Testis (tissue), 3 donors: Measurements from ENCODE around the gene SNX8. TPM values are rescaled to one million over a fixed set of nuclear protein-coding genes. Genes with fewer than 3 reads are reported as not detected.
"Not testable (repeated sequence)": the region's sequence is repeated elsewhere in the genome, so short reads cannot be mapped to it uniquely, and the experiment has no call there.

Experiments
- DNase-seq: peaks from one replicate; pipeline ENCODE4 v3.0.0-alpha.2; 2019
- H3K27ac ChIP-seq, 2 donors: fragments of 200-600 bp; sonication (generic); one replicate each; pipeline ENCODE4 v1.5.1; 2019
- H3K27me3 ChIP-seq: fragments of 200-600 bp; sonication (generic); one replicate; pipeline ENCODE4 v1.5.1; 2019
- H3K36me3 ChIP-seq: fragments of 200-600 bp; sonication (generic); one replicate; pipeline ENCODE4 v1.5.1; 2017; ENCODE audit warnings: low read depth; ENCODE audit errors: missing control alignments
- H3K4me1 ChIP-seq: fragments of 200-600 bp; sonication (generic); one replicate; pipeline ENCODE4 v1.5.1; 2019
- H3K4me3 ChIP-seq, 2 donors: fragments of 200-600 bp; sonication (generic); one replicate each; pipeline ENCODE4 v1.5.1; 2017 to 2019
- H3K9me3 ChIP-seq: fragments of 200-600 bp; sonication (generic); one replicate; pipeline ENCODE4 v1.5.1; 2017
- POLR2A ChIP-seq: fragments of 450-650 bp; IDR thresholded peaks from one replicate; pipeline ENCODE4 v1.6.1; 2017; ENCODE audit warnings: antibody characterized with exemption, mild to moderate bottlenecking, moderate library complexity
- WGBS, 2 donors: methylation state at CpG; one replicate each; pipeline ENCODE4 v1.1.5; 2018; 5-methylcytosine and 5-hydroxymethylcytosine counted together
- intact Hi-C: fragments of 100-400 bp; cut with DNase I; formaldehyde crosslinking; loops from one replicate; pipeline ENCODE4 v1.15.1; 2023; ENCODE audit warnings: low total_unique reads
- polyA plus RNA-seq: library from polyadenylated mRNA; stranded (reverse); fragments of 350-450 nt; fragmentation: Illumina TruSeq; extraction: RNeasy Lipid Tissue Mini Kit (QIAGEN cat#74804); gene quantifications from one replicate; pipeline ENCODE4 v1.2.3, GENCODE V29; 2014; ENCODE audit warnings: low read depth, low replicate concordance; ENCODE audit not compliant: insufficient read depth
- total RNA-seq, 2 donors: library from RNA; depleted of rRNA; stranded (reverse); fragments of >200 nt; gene quantifications; one replicate each; pipeline ENCODE4 v1.2.3, GENCODE V29; 2016
- TF ChIP-seq, protein P1 (sequence below), 3 experiments: fragments of 450-650 bp in 2 of 3; fragments of 200-600 bp in 1 of 3; sonication (generic) in 1 of 3; IDR thresholded peaks; one replicate each; pipeline ENCODE4 v1.5.1; 2016 to 2019; ENCODE audit warnings: antibody characterized with exemption in 3 of 3, mild to moderate bottlenecking in 2 of 3, moderate library complexity in 1 of 3

SNX8 gene
- total and polyA plus RNA-seq, 3 donors from 2014 or later: 50.9 to 90.8 (median 66.8) TPM

DNA sequence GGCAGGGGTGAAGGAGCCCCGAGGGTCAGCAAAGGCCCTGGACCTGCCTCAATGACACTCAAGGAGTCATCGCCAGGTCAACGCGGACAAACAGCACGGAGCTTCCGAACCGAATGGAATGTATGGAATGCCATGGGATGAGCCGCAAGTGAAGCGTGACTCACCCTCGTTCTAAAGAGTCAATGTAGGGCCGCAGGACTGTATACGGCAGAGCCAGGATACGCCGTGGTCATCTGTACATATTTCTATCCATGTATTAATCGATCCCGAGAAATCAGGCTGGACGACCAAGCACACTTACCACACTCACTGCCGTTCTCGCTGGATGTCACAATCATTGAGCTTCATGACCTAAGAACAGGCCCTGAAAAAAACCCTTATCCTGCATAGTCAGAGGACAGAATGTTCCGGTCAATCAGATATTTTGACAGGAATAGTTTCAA, 4.3 kb downstream of the SNX8 start:
- intact Hi-C loops: no loop called here
- TF ChIP-seq POLR2A: no peak
- TF ChIP-seq, protein P1, sequence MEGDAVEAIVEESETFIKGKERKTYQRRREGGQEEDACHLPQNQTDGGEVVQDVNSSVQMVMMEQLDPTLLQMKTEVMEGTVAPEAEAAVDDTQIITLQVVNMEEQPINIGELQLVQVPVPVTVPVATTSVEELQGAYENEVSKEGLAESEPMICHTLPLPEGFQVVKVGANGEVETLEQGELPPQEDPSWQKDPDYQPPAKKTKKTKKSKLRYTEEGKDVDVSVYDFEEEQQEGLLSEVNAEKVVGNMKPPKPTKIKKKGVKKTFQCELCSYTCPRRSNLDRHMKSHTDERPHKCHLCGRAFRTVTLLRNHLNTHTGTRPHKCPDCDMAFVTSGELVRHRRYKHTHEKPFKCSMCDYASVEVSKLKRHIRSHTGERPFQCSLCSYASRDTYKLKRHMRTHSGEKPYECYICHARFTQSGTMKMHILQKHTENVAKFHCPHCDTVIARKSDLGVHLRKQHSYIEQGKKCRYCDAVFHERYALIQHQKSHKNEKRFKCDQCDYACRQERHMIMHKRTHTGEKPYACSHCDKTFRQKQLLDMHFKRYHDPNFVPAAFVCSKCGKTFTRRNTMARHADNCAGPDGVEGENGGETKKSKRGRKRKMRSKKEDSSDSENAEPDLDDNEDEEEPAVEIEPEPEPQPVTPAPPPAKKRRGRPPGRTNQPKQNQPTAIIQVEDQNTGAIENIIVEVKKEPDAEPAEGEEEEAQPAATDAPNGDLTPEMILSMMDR (IDR thresholded peaks at IDR 0.05): no peak
- Histone ChIP-seq H3K4me3 (no peak overlapping the region), H3K27ac (peak overlapping the region; percentile 28 to 81), H3K4me1 (peaks cover 27% of the 10 kb centered on the region), H3K27me3 (no peaks in the 10 kb centered on the region), H3K36me3 (no peaks in the 10 kb centered on the region), H3K9me3 (no peaks in the 10 kb centered on the region)
- DNase-seq: peak; percentile 46
- WGBS, 2 donors: 69 to 75% methylated on average over 18 to 20 of the region's 20 CpGs

DNA sequence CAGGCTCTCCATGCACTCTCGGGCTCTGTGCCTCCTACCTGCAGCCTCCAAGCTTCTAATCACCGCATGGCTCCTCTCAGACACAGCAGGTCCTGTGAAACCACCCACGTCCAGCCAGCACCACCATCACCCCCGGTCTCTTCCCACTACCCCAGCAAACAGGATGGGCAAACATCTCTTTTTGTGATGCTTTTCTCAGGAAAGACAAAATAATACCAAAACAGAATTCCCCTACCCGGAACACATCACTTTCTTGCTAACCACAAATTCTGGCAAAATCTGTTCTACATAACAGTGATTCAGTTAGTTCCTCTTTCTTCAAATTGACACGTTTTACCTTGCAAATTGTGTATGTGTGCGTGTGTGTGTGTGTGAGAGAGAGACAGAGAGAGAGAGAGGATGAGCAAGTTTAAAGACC, 6.5 kb downstream of the SNX8 start:
- Histone ChIP-seq H3K9me3 (no peaks in the 10 kb centered on the region), H3K27ac (no peak overlapping the region), H3K4me3 (no peak overlapping the region), H3K36me3 (no peaks in the 10 kb centered on the region), H3K27me3 (no peaks in the 10 kb centered on the region), H3K4me1 (peaks cover 21% of the 10 kb centered on the region)
- WGBS, 2 donors: 67 to 76% methylated on average over 7 of the region's 7 CpGs
- no peak for DNase-seq
- TF ChIP-seq POLR2A: no peak
- TF ChIP-seq, protein P1 (IDR thresholded peaks at IDR 0.05): no peak
- intact Hi-C loops: no loop called here

DNA sequence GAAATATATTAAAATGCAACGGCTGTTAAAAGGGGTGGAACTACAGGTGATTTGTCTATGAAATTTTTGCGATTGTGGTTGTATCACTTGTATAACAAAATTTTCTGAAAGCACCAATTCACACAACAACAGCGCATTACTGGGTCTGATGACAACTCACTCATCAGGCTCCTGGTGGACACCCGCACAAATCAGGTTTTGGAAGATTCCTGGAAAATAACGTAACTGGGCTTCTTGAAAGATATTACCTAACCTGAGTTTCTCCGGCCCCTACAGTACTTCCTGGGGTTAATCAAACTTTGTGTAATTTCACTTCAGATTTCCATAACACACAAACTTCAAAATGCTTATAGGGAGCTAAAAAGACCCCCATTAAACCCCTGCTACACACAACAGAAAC, 7.6 kb downstream of the SNX8 start:
- Histone ChIP-seq H3K4me1 (peaks cover 14% of the 10 kb centered on the region), H3K27ac (no peak overlapping the region), H3K9me3 (no peaks in the 10 kb centered on the region), H3K36me3 (no peaks in the 10 kb centered on the region), H3K27me3 (no peaks in the 10 kb centered on the region), H3K4me3 (no peak overlapping the region)
- 84 to 92% methylated on average over 6 of the region's 6 CpGs for WGBS, 2 donors
- no peak for DNase-seq
- intact Hi-C loops: no loop called here
- no peak for TF ChIP-seq POLR2A
- TF ChIP-seq, protein P1 (IDR thresholded peaks at IDR 0.05): no peak

DNA sequence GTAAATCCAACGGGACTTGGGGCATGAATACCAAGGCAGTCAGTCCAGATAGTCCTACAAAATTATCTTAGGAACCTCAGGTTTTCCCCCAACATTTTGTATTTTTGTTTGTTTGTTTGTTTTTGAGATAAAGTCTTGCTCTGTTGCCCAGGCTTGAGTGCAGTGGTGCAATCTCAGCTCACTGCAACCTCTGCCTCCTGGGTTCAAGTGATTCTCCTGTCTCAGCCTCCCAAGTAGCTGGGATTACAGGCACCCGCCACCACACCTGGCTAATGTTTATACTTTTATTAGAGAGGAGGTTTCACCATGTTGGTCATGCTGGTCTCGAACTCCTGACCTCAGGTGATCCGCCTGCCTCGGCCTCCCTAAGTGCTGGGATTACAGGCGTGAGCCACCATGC, 9.0 kb downstream of the SNX8 start:
- H3K4me1 ChIP-seq, DNase-seq, H3K4me3 ChIP-seq, H3K36me3 ChIP-seq, intact Hi-C loops, H3K27me3 ChIP-seq, H3K9me3 ChIP-seq: not testable (repeated sequence)
- 84% methylated on average over 6 of the region's 6 CpGs for WGBS, 2 donors
- H3K27ac ChIP-seq: peak overlapping the region; percentile 16 to 63

DNA sequence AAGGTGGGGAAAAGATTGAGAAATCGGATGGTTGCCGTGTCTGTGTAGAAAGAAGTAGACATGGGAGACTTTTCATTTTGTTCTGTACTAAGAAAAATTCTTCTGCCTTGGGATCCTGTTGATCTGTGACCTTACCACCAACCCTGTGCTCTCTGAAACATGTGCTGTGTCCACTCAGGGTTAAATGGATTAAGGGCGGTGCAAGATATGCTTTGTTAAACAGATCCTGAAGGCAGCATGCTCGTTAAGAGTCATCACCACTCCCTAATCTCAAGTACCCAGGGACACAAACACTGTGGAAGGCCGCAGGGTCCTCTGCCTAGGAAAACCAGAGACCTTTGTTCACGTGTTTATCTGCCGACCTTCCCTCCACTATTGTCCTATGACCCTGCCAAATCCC, 10.7 kb downstream of the SNX8 start:
- 62 to 66% methylated on average over 7 of the region's 7 CpGs for WGBS, 2 donors
- DNase-seq, intact Hi-C loops: not testable (repeated sequence)

DNA sequence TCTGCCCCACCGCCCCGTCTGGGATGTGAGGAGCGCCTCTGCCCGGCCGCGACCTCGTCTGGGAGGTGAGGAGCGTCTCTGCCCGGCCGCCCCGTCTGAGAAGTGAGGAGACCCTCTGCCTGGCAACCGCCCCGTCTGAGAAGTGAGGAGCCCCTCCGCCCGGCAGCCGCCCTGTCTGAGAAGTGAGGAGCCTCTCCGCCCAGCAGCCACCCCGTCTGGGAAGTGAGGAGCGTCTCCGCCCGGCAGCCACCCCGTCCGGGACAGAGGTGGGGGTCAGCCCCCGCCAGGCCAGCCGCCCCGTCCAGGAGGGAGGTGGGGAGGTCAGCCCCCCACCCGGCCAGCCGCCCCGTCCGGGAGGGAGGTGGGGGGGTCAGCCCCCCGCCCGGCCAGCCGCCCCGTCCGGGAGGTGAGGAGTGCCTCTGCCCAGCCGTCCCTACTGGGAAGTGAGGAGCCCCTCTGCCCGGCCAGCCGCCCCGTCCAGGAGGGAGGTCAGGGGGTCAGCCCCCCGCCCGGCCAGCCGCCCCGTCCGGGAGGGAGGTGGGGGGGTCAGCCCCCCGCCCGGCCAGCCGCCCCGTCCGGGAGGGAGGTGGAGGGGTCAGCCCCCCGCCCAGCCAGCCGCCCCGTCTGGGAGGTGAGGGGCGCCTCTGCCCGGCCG, 11.4 kb downstream of the SNX8 start:
- H3K4me3 ChIP-seq, H3K9me3 ChIP-seq, intact Hi-C loops, DNase-seq, H3K27ac ChIP-seq, H3K4me1 ChIP-seq, H3K36me3 ChIP-seq, H3K27me3 ChIP-seq: not testable (repeated sequence)
- WGBS, 2 donors: 95 to 96% methylated on average over 14 to 39 of the region's 55 CpGs

More for the DNA sequence above, 10.7 kb downstream of the SNX8 start:
- H3K27me3 ChIP-seq, H3K4me3 ChIP-seq, H3K36me3 ChIP-seq, H3K4me1 ChIP-seq, H3K27ac ChIP-seq, H3K9me3 ChIP-seq: not testable (repeated sequence)
